ENCODE results near the gene ARPC1A.

DNA sequence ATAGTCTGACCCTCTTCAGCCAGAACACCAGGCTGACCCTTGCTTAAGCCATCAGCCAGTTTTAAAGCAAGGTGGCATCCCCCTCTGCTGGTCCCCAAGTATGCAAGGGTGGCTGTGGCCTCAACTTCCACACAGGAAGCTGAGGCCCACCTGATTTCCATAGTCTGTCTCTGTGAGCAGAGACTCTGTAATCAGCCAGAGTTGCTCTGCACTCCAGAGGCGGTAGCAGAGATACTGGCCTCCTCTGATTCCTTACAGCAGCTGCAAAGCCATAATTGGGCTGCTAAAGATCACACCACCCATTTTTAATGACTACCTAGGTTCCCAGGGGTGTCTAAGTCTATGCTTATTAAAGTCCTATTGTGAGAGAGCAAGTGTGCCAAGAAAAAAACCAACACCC is 80.9 kb downstream of the ARPC1A start:
- TF ChIP-seq, protein P1, sequence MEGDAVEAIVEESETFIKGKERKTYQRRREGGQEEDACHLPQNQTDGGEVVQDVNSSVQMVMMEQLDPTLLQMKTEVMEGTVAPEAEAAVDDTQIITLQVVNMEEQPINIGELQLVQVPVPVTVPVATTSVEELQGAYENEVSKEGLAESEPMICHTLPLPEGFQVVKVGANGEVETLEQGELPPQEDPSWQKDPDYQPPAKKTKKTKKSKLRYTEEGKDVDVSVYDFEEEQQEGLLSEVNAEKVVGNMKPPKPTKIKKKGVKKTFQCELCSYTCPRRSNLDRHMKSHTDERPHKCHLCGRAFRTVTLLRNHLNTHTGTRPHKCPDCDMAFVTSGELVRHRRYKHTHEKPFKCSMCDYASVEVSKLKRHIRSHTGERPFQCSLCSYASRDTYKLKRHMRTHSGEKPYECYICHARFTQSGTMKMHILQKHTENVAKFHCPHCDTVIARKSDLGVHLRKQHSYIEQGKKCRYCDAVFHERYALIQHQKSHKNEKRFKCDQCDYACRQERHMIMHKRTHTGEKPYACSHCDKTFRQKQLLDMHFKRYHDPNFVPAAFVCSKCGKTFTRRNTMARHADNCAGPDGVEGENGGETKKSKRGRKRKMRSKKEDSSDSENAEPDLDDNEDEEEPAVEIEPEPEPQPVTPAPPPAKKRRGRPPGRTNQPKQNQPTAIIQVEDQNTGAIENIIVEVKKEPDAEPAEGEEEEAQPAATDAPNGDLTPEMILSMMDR (IDR thresholded peaks at IDR 0.05; ENCODE audit: control extremely low read depth in 1 of 3, insufficient read depth in 1 of 3, low read depth in 1 of 3, low read length in 3 of 3): no peak
- TF ChIP-seq POLR2A (IDR thresholded peaks at IDR 0.05; ENCODE audit: control extremely low read depth in 1 of 2, low read depth in 2 of 2, low read length in 2 of 2): no peak
- TF ChIP-seq RBBP5 (IDR thresholded peaks at IDR 0.05; ENCODE audit: borderline replicate concordance, low read depth, low read length): no peak
- no peak for TF ChIP-seq SUZ12 (IDR thresholded peaks at IDR 0.05; ENCODE audit: low read length)
- TF ChIP-seq, protein P2, sequence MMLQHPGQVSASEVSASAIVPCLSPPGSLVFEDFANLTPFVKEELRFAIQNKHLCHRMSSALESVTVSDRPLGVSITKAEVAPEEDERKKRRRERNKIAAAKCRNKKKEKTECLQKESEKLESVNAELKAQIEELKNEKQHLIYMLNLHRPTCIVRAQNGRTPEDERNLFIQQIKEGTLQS (IDR thresholded peaks at IDR 0.05; ENCODE audit: insufficient read depth, low read depth, low read length): no peak
- no peak for TF ChIP-seq MAFK (IDR thresholded peaks at IDR 0.05; ENCODE audit: low read depth, low read length)
- TF ChIP-seq RXRA (IDR thresholded peaks at IDR 0.05; ENCODE audit: insufficient read depth, low read depth, low read length): no peak
- no peak; a peak in 1 of 4 replicates for TF ChIP-seq RAD21 (IDR thresholded peaks at IDR 0.05 in 1 of 2, conservative IDR thresholded peaks at IDR 0.05 in 1 of 2; ENCODE audit: low read depth in 2 of 2, low read length in 2 of 2)
- no peak for TF ChIP-seq ZNF274 (IDR thresholded peaks at IDR 0.05; ENCODE audit: borderline replicate concordance, extremely low read depth, low read length)
- TF ChIP-seq, protein P3, sequence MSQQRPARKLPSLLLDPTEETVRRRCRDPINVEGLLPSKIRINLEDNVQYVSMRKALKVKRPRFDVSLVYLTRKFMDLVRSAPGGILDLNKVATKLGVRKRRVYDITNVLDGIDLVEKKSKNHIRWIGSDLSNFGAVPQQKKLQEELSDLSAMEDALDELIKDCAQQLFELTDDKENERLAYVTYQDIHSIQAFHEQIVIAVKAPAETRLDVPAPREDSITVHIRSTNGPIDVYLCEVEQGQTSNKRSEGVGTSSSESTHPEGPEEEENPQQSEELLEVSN (IDR thresholded peaks at IDR 0.05): no peak
- no peak for TF ChIP-seq BCL11A (IDR thresholded peaks at IDR 0.05; ENCODE audit: low read depth in 2 of 2, low read length in 2 of 2)
